K562 (cell line): Measurements from ENCODE around the gene RABEPK. TPM values are rescaled to one million over a fixed set of nuclear protein-coding genes. Genes with fewer than 3 reads are reported as not detected.

ENCODE experiments used
- AFF1 ChIP-seq, 2 experiments: fragments of 450-650 bp; IDR thresholded peaks; 2 replicates each; pipeline ENCODE4 v1.6.1; 2018; ENCODE audit warnings: mild to moderate bottlenecking in 2 of 2, low read depth in 1 of 2; ENCODE audit not compliant: partially characterized antibody in 2 of 2
- ATF1 ChIP-seq, 2 experiments: fragments of 450-650 bp in 1 of 2; IDR thresholded peaks; 2 replicates each; pipeline ENCODE4 v1.6.1; 2016; ENCODE audit warnings: missing compliant biosample characterization in 1 of 2, missing genetic modification characterization in 1 of 2
- CEBPB ChIP-seq: fragments of 450-650 bp; IDR thresholded peaks from 2 replicates; pipeline ENCODE4 v1.6.1; 2016; ENCODE audit warnings: missing genetic modification characterization, missing compliant biosample characterization
- CEBPG ChIP-seq, 3 experiments: fragments of 200-800 bp in 1 of 3; sonication (Bioruptor generic) in 1 of 3; sonication (generic) in 1 of 3; formaldehyde crosslinking in 1 of 3; IDR thresholded peaks in 2 of 3; conservative IDR thresholded peaks in 1 of 3; 2 replicates each; pipeline versions ENCODE4 v1.6.1 to v1.8.0; 2016 to 2022; ENCODE audit warnings: missing compliant biosample characterization in 2 of 3, missing genetic modification characterization in 2 of 3, mild to moderate bottlenecking in 1 of 3, missing genetic modification reagents in 1 of 3
- EP400 ChIP-seq: fragments of 450-650 bp; IDR thresholded peaks from 2 replicates; pipeline ENCODE4 v1.6.1; 2017; ENCODE audit warnings: antibody characterized with exemption, mild to moderate bottlenecking, moderate library complexity
- LEF1 ChIP-seq: fragments of 450-650 bp; IDR thresholded peaks from 2 replicates; pipeline ENCODE4 v1.6.1; 2016; ENCODE audit warnings: mild to moderate bottlenecking
- RB1 ChIP-seq: fragments of 450-650 bp; IDR thresholded peaks from 2 replicates; pipeline ENCODE4 v1.6.1; 2017; ENCODE audit warnings: low read depth, mild to moderate bottlenecking
- SIN3A ChIP-seq, 2 experiments: fragments of 150-350 bp in 1 of 2; IDR thresholded peaks; 2 replicates each; pipeline ENCODE4 v1.6.1; 2011 to 2016; ENCODE audit warnings: borderline replicate concordance in 2 of 2, low read depth in 2 of 2, low read length in 2 of 2, mild to moderate bottlenecking in 2 of 2, moderate library complexity in 2 of 2; ENCODE audit not compliant: control insufficient read depth in 1 of 2
- SMAD4 ChIP-seq: fragments of 250-450 bp; sonication (Bioruptor Pico); conservative IDR thresholded peaks from 2 replicates; pipeline ENCODE4 v1.8.0; 2021; ENCODE audit warnings: inconsistent platforms, mild to moderate bottlenecking, moderate library complexity
- TSC22D4 ChIP-seq: fragments of 450-650 bp; IDR thresholded peaks from 2 replicates; pipeline ENCODE4 v1.6.1; 2016; ENCODE audit warnings: missing genetic modification characterization, missing biosample characterization, control low read depth
- ZFP36 ChIP-seq: fragments of 150-350 bp; IDR thresholded peaks from 2 replicates; pipeline ENCODE4 v1.6.1; 2018; ENCODE audit warnings: low read length, low read depth; ENCODE audit not compliant: partially characterized antibody
- ZFX ChIP-seq: sonication (generic); formaldehyde crosslinking; IDR thresholded peaks from 2 replicates; pipeline ENCODE4 v1.8.0; 2022; ENCODE audit warnings: mild to moderate bottlenecking, missing genetic modification reagents, moderate library complexity
- ZNF512 ChIP-seq: IDR thresholded peaks from 2 replicates; pipeline ENCODE4 v1.6.1; 2016; ENCODE audit warnings: missing genetic modification characterization, missing compliant biosample characterization
- polyA plus RNA-seq, 8 experiments: library from polyadenylated mRNA; depleted of rRNA in 4 of 8; stranded (reverse) in 5 of 8; unstranded in 3 of 8; fragments of >200 nt; fragmentation: Nextera tagmentation in 2 of 8; fragmentation: Illumina TruSeq in 1 of 8; extraction: Ambion mirVana in 2 of 8; extraction: Trizol in 1 of 8; gene quantifications; 2 replicates each; pipeline versions ENCODE4 v1.2.1 to v1.2.3, GENCODE V29; 2011 to 2014; ENCODE audit warnings: inconsistent platforms in 1 of 8, missing spikeins in 1 of 8
- total RNA-seq, 7 experiments: library from RNA; depleted of rRNA in 6 of 7; stranded (reverse); fragments of >200 nt in 6 of 7; fragmentation: Illumina TruSeq in 2 of 7; extraction: Trizol in 2 of 7; gene quantifications; 2 replicates each; pipeline versions ENCODE4 v1.2.1 to v1.2.3, GENCODE V29; 2011 to 2021; ENCODE audit warnings: low replicate concordance in 1 of 7

The RABEPK gene
- total and polyA plus RNA-seq, 9 of the 15 experiments (the other 6 are each of a cell fraction or from before 2014, with no cell fraction given) = 38.3 to 113 (median 52.8) TPM

- peak; percentile 14; the same call in 1 of the 2 replicates for TF ChIP-seq SMAD4 (CRISPR knock-in tag)
- TF ChIP-seq LEF1 = peak; percentile 20; the same call in 1 of the 2 replicates
- peak; percentile 76 for TF ChIP-seq CEBPG (CRISPR knock-in tag; IDR thresholded peaks at IDR 0.05)
- peak; percentile 78 to 94 for TF ChIP-seq CEBPG (tag; conservative IDR thresholded peaks at IDR 0.05 in 1 of 2, IDR thresholded peaks at IDR 0.05 in 1 of 2)
- peak; percentile 66 to 95; a peak in 2 of 4 replicates for TF ChIP-seq SIN3A (IDR thresholded peaks at IDR 0.05; ENCODE audit: borderline replicate concordance in 2 of 2, control insufficient read depth in 1 of 2, low read depth in 2 of 2, low read length in 2 of 2)
- peak; percentile 67; the same call in 1 of the 2 replicates for TF ChIP-seq RB1
- TF ChIP-seq AFF1 (IDR thresholded peaks at IDR 0.05; ENCODE audit: low read depth in 1 of 2, partially characterized antibody in 2 of 2) = peak; percentile 5 to 26
- TF ChIP-seq ZFP36 = peak; percentile 37
- TF ChIP-seq ZNF512 (tag) = no peak
- TF ChIP-seq TSC22D4 = no peak
- peak; percentile 97 for TF ChIP-seq CEBPB (tag)
- peak; percentile 98 for TF ChIP-seq EP400
- peak; percentile 90 for TF ChIP-seq ZFX (CRISPR knock-in tag)
- no peak for TF ChIP-seq ATF1 (CRISPR knock-in tag; IDR thresholded peaks at IDR 0.05)
- peak; percentile 49; the same call in 1 of the 2 replicates for TF ChIP-seq ATF1 (tag; IDR thresholded peaks at IDR 0.05)
These were observed at the start of gene RABEPK (continued) for GRCh38 chr9:125200216-125201047.
